ENCODE measurements around the gene PLA2G5.

DNA sequence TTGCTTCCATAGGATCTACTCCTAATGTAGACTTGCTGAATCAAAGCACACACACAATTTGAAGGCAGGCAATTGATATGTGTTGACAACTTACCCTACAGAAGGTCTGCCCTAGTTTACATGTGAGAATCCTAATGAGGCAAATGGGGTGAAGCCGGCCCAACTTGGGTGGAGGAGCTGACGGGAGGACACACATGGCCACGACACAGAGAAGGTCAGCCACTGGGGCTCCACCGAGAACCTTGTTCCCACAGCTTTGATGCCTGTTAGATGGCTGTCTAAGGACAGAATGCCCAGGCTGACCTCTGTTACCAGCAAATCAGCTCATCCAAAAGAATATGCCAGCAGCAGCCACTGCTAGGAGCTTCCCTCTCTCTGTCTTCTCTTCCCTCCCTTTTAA lies 50.8 kb downstream of the PLA2G5 start:
- no peak for TF ChIP-seq EZH2 (IDR thresholded peaks at IDR 0.05; ENCODE audit: low read depth, low read length, severe bottlenecking)
- no peak for TF ChIP-seq POLR2AphosphoS5 (IDR thresholded peaks at IDR 0.05; ENCODE audit: low read depth, low read length)
- no peak for TF ChIP-seq CHD1 (IDR thresholded peaks at IDR 0.05; ENCODE audit: low read depth, low read length)
- TF ChIP-seq ZNF274 (IDR thresholded peaks at IDR 0.05; ENCODE audit: borderline replicate concordance, extremely low read depth, low read length), result no peak
